HepG2 (cell line): ENCODE measurements around the gene TFF2. TPM values are rescaled to one million over a fixed set of nuclear protein-coding genes. Genes with fewer than 3 reads are reported as not detected.

Source experiments
- ATAC-seq: fragments of 200-7000 bp; cut with Tn5 transposase; 3 replicates; pipeline ENCODE4 v1.9.1; 2020; ENCODE audit warnings: mild to moderate bottlenecking, moderate library complexity
- BruUV-seq: library from RNA; stranded (reverse); fragments of 400-500 nt; replicated peaks from 2 replicates; lab custom pipeline; 2021; lab: Mats Ljungman, UMichigan
- CTCF ChIA-PET: fragments of 300-600 bp; formaldehyde crosslinking; extraction: SDS; loops from one replicate; lab custom pipeline; 2021; ENCODE audit warnings: low total read pairs, inconsistent platforms, low intra/inter-chr PET ratio; lab: Yijun Ruan, JAX
- POLR2A ChIA-PET: fragments of 350-600 bp; sonication (Branson Sonifier 250); formaldehyde crosslinking; loops from one replicate; lab custom pipeline; 2020; ENCODE audit warnings: antibody characterized with exemption, inconsistent platforms; lab: Yijun Ruan, JAX
- DNase-seq: peaks from one replicate; pipeline ENCODE4 v3.0.0-alpha.2; 2015; ENCODE audit warnings: low spot score
- FAIRE-seq: peaks from 3 replicates; lab custom pipeline; 2011; peaks lifted over from hg19 to GRCh38; lab: Jason Lieb, UNC
- H2AFZ ChIP-seq: one replicate; pipeline ENCODE4 v1.6.1; 2011; ENCODE audit warnings: low read length, inconsistent platforms
- H3K27ac ChIP-seq: fragments of 300-600 bp; 3 replicates; pipeline ENCODE4 v1.8.0; 2011; ENCODE audit warnings: mixed run types, mild to moderate bottlenecking, mixed read lengths, low read length, inconsistent platforms; ENCODE audit not compliant: insufficient read depth; ENCODE audit errors: extremely low read length
- H3K27me3 ChIP-seq, 2 experiments: fragments of 200-600 bp in 1 of 2; 2 replicates in 1 of 2; 3 replicates in 1 of 2; pipeline versions ENCODE4 v1.6.0 to v1.8.0; 2011; ENCODE audit warnings: low read length in 2 of 2, mild to moderate bottlenecking in 2 of 2, moderate library complexity in 2 of 2, inconsistent platforms in 1 of 2; ENCODE audit not compliant: insufficient read depth in 2 of 2, control insufficient read depth in 1 of 2
- H3K36me3 ChIP-seq, 2 experiments: fragments of 200-600 bp in 1 of 2; replicated peaks in 1 of 2; 2 replicates in 1 of 2; 3 replicates in 1 of 2; pipeline versions ENCODE4 v1.5.1 to v1.8.0; 2011; ENCODE audit warnings: low read length in 2 of 2, inconsistent platforms in 1 of 2; ENCODE audit not compliant: insufficient read depth in 2 of 2, control insufficient read depth in 1 of 2
- H3K4me1 ChIP-seq: 2 replicates; pipeline ENCODE4 v1.5.1; 2012; ENCODE audit warnings: low read length, inconsistent platforms; ENCODE audit not compliant: insufficient read depth
- H3K4me2 ChIP-seq: 2 replicates; pipeline ENCODE4 v1.6.0; 2011; ENCODE audit warnings: low read depth, low read length, inconsistent platforms
- H3K4me3 ChIP-seq, 3 experiments: fragments of 200-600 bp in 1 of 3; sonication (generic), shearing (Covaris generic) in 1 of 3; replicated peaks in 1 of 3; 2 replicates each; pipeline ENCODE4 v1.5.1; 2011 to 2016; ENCODE audit warnings: low read length in 3 of 3, inconsistent platforms in 2 of 3, low read depth in 2 of 3, mild to moderate bottlenecking in 2 of 3, control low read depth in 1 of 3, mixed read lengths in 1 of 3; ENCODE audit not compliant: insufficient read depth in 1 of 3
- H3K79me2 ChIP-seq: one replicate; pipeline ENCODE4 v1.6.1; 2011; ENCODE audit warnings: low read length, inconsistent platforms; ENCODE audit not compliant: insufficient read depth
- H3K9ac ChIP-seq: 2 replicates; pipeline ENCODE4 v1.6.0; 2011; ENCODE audit warnings: mild to moderate bottlenecking, low read depth, low read length, inconsistent platforms; ENCODE audit not compliant: insufficient read depth
- H3K9me3 ChIP-seq: 2 replicates; pipeline ENCODE4 v1.5.1; 2012; ENCODE audit warnings: mild to moderate bottlenecking, low read length
- H4K20me1 ChIP-seq: 2 replicates; pipeline ENCODE4 v1.6.0; 2011; ENCODE audit warnings: inconsistent platforms, mild to moderate bottlenecking, low read length, moderate library complexity; ENCODE audit not compliant: insufficient read depth
- ETV5 ChIP-seq: IDR thresholded peaks from 2 replicates; pipeline ENCODE4 v1.6.1; 2018; ENCODE audit warnings: missing biosample characterization, missing genetic modification reagents, inconsistent platforms, borderline replicate concordance
- FOXP4 ChIP-seq: sonication (generic); formaldehyde crosslinking; IDR thresholded peaks from 2 replicates; pipeline ENCODE4 v1.4.0; 2020; ENCODE audit warnings: missing genetic modification reagents
- RBFOX2 ChIP-seq: fragments of 200-400 bp; formaldehyde crosslinking; IDR thresholded peaks from 2 replicates; pipeline ENCODE4 v1.6.1; 2017; ENCODE audit warnings: low read depth, mild to moderate bottlenecking, low read length
- SAP130 ChIP-seq: IDR thresholded peaks from 2 replicates; pipeline ENCODE4 v1.6.1; 2016; ENCODE audit warnings: low read depth
- WGBS: methylation state at CpG from one replicate; pipeline ENCODE4 v1.1.6; 2017; ENCODE audit warnings: low lambda C conversion rate; 5-methylcytosine and 5-hydroxymethylcytosine counted together
- in situ Hi-C: cut with HindIII; loops from 2 replicates; pipeline ENCODE4 v1.10.0; 2017; ENCODE audit warnings: low pct_unique_long_range_greater_than_20kb; ENCODE audit not compliant: extremely low pct_ligation_motif_present
- intact Hi-C: fragments of 100-400 bp; cut with micrococcal nuclease; formaldehyde crosslinking; loops from one replicate; pipeline ENCODE4 v1.10.0; 2022; ENCODE audit not compliant: unreplicated experiment
- polyA plus RNA-seq, 8 experiments: library from polyadenylated mRNA; depleted of rRNA in 3 of 8; stranded (reverse) in 7 of 8; unstranded in 1 of 8; fragments of >200 nt; fragmentation: Illumina TruSeq in 4 of 8; extraction: Trizol in 4 of 8; gene quantifications; 2 replicates each; pipeline versions ENCODE4 v1.2.1 to v1.2.3, GENCODE V29; 2011 to 2016; ENCODE audit warnings: low read depth in 4 of 8, missing spikeins in 1 of 8, mixed read lengths in 1 of 8; ENCODE audit not compliant: insufficient read depth in 1 of 8
- total RNA-seq, 5 experiments: library from RNA; depleted of rRNA; stranded (reverse); fragments of >200 nt; fragmentation: Illumina TruSeq; extraction: Trizol; gene quantifications; 2 replicates each; pipeline ENCODE4 v1.2.3, GENCODE V29; 2016; ENCODE audit warnings: low read depth in 1 of 5
- TF ChIP-seq, protein P1 (sequence below): sonication (generic); formaldehyde crosslinking; IDR thresholded peaks from 2 replicates; pipeline ENCODE4 v1.5.1; 2020; ENCODE audit warnings: mild to moderate bottlenecking, missing genetic modification reagents
- TF ChIP-seq, protein P2 (sequence below): sonication (generic); formaldehyde crosslinking; IDR thresholded peaks from 2 replicates; pipeline ENCODE4 v1.4.0; 2020; ENCODE audit warnings: missing genetic modification reagents

The TFF2 gene
- total and polyA plus RNA-seq, 2 of the 13 experiments (the other 11 are each of a cell fraction or from before 2014, with no cell fraction given): 1.5 TPM; not detected in 1

GRCh38 chr21:42395905-42396651, 45.3 kb upstream of the TFF2 start, which contains the start of gene TMPRSS3:
TMPRSS3 (minus strand) TSS chr21:42396052; CDS start chr21:42395417, 635 bp downstream.
- Histone ChIP-seq H4K20me1 (no peaks in the 10 kb centered on the region), H3K27me3 (no peaks in the 10 kb centered on the region; a peak in 1 of 5 replicates), H3K4me3 (no peak within 1 kb of the TSS), H3K4me1 (peaks cover 34% of the 10 kb centered on the region), H3K79me2 (no peaks in the 10 kb centered on the region), H3K4me2 (no peak within 1 kb of the TSS), H3K9ac (no peak within 1 kb of the TSS), H3K9me3 (no peaks in the 10 kb centered on the region), H2AFZ (no peak within 1 kb of the TSS), H3K27ac (no peak within 1 kb of the TSS), H3K36me3 (no peaks in the 10 kb centered on the region)
- intact Hi-C loops: no loop called here
- DNase-seq (no peak), FAIRE-seq (no peak), ATAC-seq (no peak)
- TF ChIP-seq ETV5 (no peak), RBFOX2 (no peak), FOXP4 (CRISPR knock-in tag) (no peak), SAP130 (no peak)
- TF ChIP-seq, protein P1, sequence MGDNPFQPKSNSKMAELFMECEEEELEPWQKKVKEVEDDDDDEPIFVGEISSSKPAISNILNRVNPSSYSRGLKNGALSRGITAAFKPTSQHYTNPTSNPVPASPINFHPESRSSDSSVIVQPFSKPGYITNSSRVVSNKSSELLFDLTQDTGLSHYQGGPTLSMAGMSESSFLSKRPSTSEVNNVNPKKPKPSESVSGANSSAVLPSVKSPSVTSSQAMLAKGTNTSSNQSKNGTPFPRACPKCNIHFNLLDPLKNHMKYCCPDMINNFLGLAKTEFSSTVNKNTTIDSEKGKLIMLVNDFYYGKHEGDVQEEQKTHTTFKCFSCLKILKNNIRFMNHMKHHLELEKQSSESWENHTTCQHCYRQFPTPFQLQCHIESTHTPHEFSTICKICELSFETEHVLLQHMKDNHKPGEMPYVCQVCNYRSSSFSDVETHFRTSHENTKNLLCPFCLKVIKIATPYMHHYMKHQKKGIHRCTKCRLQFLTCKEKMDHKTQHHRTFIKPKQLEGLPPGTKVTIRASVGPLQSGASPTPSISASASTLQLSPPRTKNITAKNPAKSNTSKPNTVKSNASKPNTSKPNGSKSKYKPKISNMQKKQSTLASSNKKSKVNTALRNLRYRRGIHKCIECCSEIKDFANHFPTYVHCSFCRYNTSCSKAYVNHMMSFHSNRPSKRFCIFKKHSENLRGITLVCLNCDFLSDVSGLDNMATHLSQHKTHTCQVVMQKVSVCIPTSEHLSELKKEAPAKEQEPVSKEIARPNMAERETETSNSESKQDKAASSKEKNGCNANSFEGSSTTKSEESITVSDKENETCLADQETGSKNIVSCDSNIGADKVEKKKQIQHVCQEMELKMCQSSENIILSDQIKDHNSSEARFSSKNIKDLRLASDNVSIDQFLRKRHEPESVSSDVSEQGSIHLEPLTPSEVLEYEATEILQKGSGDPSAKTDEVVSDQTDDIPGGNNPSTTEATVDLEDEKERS (CRISPR knock-in tag): no peak
- TF ChIP-seq, protein P2, sequence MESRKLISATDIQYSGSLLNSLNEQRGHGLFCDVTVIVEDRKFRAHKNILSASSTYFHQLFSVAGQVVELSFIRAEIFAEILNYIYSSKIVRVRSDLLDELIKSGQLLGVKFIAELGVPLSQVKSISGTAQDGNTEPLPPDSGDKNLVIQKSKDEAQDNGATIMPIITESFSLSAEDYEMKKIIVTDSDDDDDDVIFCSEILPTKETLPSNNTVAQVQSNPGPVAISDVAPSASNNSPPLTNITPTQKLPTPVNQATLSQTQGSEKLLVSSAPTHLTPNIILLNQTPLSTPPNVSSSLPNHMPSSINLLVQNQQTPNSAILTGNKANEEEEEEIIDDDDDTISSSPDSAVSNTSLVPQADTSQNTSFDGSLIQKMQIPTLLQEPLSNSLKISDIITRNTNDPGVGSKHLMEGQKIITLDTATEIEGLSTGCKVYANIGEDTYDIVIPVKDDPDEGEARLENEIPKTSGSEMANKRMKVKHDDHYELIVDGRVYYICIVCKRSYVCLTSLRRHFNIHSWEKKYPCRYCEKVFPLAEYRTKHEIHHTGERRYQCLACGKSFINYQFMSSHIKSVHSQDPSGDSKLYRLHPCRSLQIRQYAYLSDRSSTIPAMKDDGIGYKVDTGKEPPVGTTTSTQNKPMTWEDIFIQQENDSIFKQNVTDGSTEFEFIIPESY (CRISPR knock-in tag): no peak
- ChIA-PET POLR2A (no interaction called here), CTCF (no interaction called here)
- 66% methylated on average over 15 of the region's 17 CpGs for WGBS
- BruUV-seq: no TSS peak
- in situ Hi-C loops: no loop called here
